SHP77 treated with DMSO at 0.1 percent for 48 hours (cell line): Measurements from ENCODE around the gene LRMDA.
"Not testable (repeated sequence)": the region's sequence is repeated elsewhere in the genome, so short reads cannot be mapped to it uniquely, and the experiment has no call there.

Experiments used
- DNase-seq: peaks from one replicate; lab custom pipeline; 2025; lab: John Stamatoyannopoulos, UW

The LRMDA gene

GRCh38 chr10:76555067-76555670, 1123.7 kb downstream of the LRMDA start:
- no peak for DNase-seq

- DNase-seq, result no peak
Measured at GRCh38 chr10:76557366-76557765, 1125.9 kb downstream of the LRMDA start.

GRCh38 chr10:76558586-76558985, 1127.2 kb downstream of the LRMDA start:
- no peak for DNase-seq

DNA sequence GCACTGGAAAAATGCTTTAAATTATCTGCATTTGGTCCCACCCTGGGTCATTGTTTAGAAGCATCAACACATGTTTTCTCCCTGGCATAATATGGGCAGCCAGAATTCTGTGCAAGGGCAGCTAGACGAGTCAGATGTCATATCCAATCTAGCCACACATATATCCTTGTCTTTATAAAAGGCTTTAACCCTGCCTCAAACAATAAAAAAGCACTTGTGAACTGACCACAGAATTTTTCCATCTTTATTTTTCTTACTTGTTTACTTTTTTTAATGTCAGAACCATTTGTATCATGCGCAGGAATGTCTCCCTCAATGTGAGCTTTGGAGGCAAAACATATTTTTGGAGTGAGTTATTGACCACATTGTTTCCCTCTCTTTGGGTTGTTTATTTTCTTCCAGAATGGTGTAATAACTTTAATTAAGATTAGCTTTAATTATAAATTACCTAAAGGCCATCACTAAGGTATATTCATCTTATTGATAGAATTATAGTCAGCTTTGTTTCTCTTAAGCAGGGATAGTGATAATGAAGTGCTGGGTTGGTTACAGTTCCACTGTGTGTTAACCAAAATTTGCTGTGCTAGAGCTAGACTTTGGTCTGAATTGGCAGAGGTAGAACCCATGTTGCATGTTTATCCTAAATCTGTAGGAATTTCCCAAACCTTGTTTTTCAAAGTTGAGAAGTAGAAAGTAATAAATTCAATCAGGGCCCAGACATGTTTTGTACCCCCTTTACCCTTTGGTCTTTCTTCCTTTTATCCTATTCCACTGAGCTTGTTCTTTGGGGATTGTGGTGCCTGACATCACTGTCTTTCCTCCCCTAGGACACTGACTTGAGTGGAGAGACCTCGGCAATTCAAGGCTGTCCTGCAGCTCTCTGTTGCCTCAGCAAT, 1127.8 kb downstream of the LRMDA start:
- no peak for DNase-seq

GRCh38 chr10:76559892-76560220, 1128.4 kb downstream of the LRMDA start:
- no peak for DNase-seq

GRCh38 chr10:76560338-76560737, 1128.9 kb downstream of the LRMDA start:
- no peak for DNase-seq

- no peak for DNase-seq
Measured at GRCh38 chr10:76563286-76563685, 1131.9 kb downstream of the LRMDA start.

DNA sequence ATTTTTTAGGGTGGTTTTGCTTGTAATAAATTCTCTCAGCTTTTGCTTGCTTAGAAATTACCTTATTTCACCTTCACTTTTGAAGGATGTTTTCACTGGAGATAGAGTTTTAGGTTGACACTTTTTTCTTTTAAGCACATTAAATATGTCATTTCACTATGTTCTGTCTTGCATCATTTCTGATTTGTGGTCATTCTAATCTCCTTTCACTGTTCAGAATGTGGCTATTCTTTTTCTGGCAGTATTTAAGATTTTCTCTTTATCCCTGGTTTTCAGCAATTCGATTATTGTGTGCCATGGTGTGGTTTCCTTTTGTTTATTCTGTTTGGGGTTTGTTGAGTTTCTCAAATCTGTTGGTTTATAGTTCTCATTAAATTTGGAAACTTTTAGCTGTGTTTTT, 1140.6 kb downstream of the LRMDA start:
- DNase-seq, result no peak

- no peak for DNase-seq
Measured at GRCh38 chr10:76576276-76576962, 1145.0 kb downstream of the LRMDA start.

- DNase-seq, result no peak
Measured at GRCh38 chr10:76577455-76577854, 1146.0 kb downstream of the LRMDA start.

GRCh38 chr10:76581506-76582256, 1150.3 kb downstream of the LRMDA start:
- no peak for DNase-seq

GRCh38 chr10:76582531-76582930, 1151.1 kb downstream of the LRMDA start:
- DNase-seq, result no peak

GRCh38 chr10:76583711-76584161, 1152.3 kb downstream of the LRMDA start:
- no peak for DNase-seq

- DNase-seq, result not testable (repeated sequence)
Measured at GRCh38 chr10:76584466-76584865, 1153.0 kb downstream of the LRMDA start.
